K562 (cell line): ENCODE data around the gene NELFE. TPM values are rescaled to one million over a fixed set of nuclear protein-coding genes. Genes with fewer than 3 reads are reported as not detected.

Source experiments
- AFF1 ChIP-seq, 2 experiments: fragments of 450-650 bp; IDR thresholded peaks; 2 replicates each; pipeline ENCODE4 v1.6.1; 2018; ENCODE audit warnings: mild to moderate bottlenecking in 2 of 2, low read depth in 1 of 2; ENCODE audit not compliant: partially characterized antibody in 2 of 2
- COPS2 ChIP-seq: fragments of 450-650 bp; conservative IDR thresholded peaks from 2 replicates; pipeline ENCODE4 v1.6.1; 2016; ENCODE audit warnings: mild to moderate bottlenecking, moderate library complexity
- GATA2 ChIP-seq: sonication (generic); formaldehyde crosslinking; IDR thresholded peaks from 2 replicates; pipeline ENCODE4 v1.4.0; 2020; ENCODE audit warnings: mild to moderate bottlenecking, missing genetic modification reagents
- HLTF ChIP-seq: fragments of 450-650 bp; IDR thresholded peaks from 2 replicates; pipeline ENCODE4 v1.6.1; 2016
- MAFF ChIP-seq: IDR thresholded peaks from 2 replicates; pipeline ENCODE4 v1.6.1; 2012; ENCODE audit warnings: low read length, improper control_type of control experiment
- PRMT5 ChIP-seq: sonication (generic); formaldehyde crosslinking; IDR thresholded peaks from 2 replicates; pipeline ENCODE4 v1.5.0; 2020; ENCODE audit warnings: missing genetic modification reagents
- SAFB ChIP-seq: fragments of 200-400 bp; formaldehyde crosslinking; IDR thresholded peaks from 2 replicates; pipeline ENCODE4 v1.6.1; 2017; ENCODE audit warnings: low read depth, low read length, borderline replicate concordance
- SNAPC5 ChIP-seq: fragments of 250-450 bp; sonication (Bioruptor Pico); IDR thresholded peaks from 2 replicates; pipeline ENCODE4 v1.8.0; 2021; ENCODE audit warnings: moderate library complexity, mild to moderate bottlenecking, inconsistent platforms
- TEAD2 ChIP-seq: fragments of 450-650 bp; IDR thresholded peaks from 2 replicates; pipeline ENCODE4 v1.6.1; 2016; ENCODE audit warnings: missing genetic modification characterization, control low read depth, missing compliant biosample characterization
- ZC3H8 ChIP-seq: fragments of 450-650 bp; IDR thresholded peaks from 2 replicates; pipeline ENCODE4 v1.6.1; 2017
- ZNF184 ChIP-seq: sonication (generic); formaldehyde crosslinking; IDR thresholded peaks from 2 replicates; pipeline ENCODE4 v1.5.0; 2020; ENCODE audit warnings: missing genetic modification reagents
- polyA plus RNA-seq, 8 experiments: library from polyadenylated mRNA; depleted of rRNA in 4 of 8; stranded (reverse) in 5 of 8; unstranded in 3 of 8; fragments of >200 nt; fragmentation: Nextera tagmentation in 2 of 8; fragmentation: Illumina TruSeq in 1 of 8; extraction: Ambion mirVana in 2 of 8; extraction: Trizol in 1 of 8; gene quantifications; 2 replicates each; pipeline versions ENCODE4 v1.2.1 to v1.2.3, GENCODE V29; 2011 to 2014; ENCODE audit warnings: inconsistent platforms in 1 of 8, missing spikeins in 1 of 8
- total RNA-seq, 7 experiments: library from RNA; depleted of rRNA in 6 of 7; stranded (reverse); fragments of >200 nt in 6 of 7; fragmentation: Illumina TruSeq in 2 of 7; extraction: Trizol in 2 of 7; gene quantifications; 2 replicates each; pipeline versions ENCODE4 v1.2.1 to v1.2.3, GENCODE V29; 2011 to 2021; ENCODE audit warnings: low replicate concordance in 1 of 7
- TF ChIP-seq, protein P1 (sequence below): IDR thresholded peaks from 2 replicates; pipeline ENCODE4 v1.6.1; 2012; ENCODE audit warnings: low read depth, low read length, improper control_type of control experiment, borderline replicate concordance
- TF ChIP-seq, protein P2 (sequence below): fragments of 450-650 bp; IDR thresholded peaks from 2 replicates; pipeline ENCODE4 v1.6.1; 2016; ENCODE audit warnings: mild to moderate bottlenecking
- TF ChIP-seq, protein P3 (sequence below): IDR thresholded peaks from 3 replicates; pipeline ENCODE4 v1.6.1; 2011; ENCODE audit warnings: borderline replicate concordance, mild to moderate bottlenecking, moderate library complexity; ENCODE audit not compliant: insufficient read length; ENCODE audit errors: extremely low read depth

NELFE gene
- total and polyA plus RNA-seq, 9 of the 15 experiments (the other 6 are each of a cell fraction or from before 2014, with no cell fraction given) = 15.2 to 157 (median 91.5) TPM

DNA sequence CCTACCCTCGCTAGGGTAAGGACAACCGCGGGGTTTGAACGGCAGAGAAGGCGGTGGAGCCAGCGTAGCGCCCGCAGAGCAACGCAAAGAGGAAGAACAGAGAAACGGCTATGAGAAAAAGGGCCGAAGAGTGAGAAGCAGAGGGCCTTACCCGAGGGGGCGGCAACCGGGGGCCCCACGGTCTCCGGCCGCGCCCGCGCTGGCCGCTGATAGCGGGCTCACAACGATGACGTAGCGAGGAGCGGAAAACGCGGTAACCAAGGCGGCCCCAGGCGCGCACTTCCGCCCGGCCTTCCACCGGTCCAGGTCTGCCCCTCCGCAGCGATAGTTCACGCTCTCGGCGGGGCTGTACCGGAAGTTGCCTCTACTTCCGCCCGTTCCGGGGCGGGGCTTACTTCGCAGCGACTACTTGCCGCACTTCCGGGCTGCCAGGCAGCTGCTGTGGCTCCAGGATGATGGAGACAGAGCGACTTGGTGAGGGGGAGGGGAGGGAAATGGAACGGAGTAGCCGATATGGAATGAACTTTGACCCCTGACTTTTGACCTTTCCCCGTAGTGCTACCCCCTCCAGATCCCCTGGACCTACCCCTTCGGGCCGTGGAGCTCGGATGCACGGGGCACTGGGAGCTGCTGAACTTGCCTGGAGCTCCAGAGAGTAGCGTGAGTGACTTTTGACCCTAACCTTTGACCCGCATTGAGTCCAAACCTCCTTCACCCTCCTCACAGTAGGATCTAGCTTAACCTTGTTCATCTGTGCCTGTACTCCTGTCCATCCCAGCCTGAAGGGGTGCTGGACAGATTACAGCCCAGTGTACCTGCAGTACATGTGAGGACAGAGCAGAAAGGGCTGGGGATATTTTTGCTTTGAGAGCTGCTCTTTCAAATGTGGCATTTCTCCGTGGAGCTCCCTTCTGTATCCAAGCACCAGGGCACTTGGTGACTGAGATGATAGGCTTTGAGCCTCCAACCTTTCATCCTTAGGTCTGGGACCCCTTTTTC is at the start of gene NELFE, which contains the start of gene SKIC2 (continued):
- TF ChIP-seq, protein P1, sequence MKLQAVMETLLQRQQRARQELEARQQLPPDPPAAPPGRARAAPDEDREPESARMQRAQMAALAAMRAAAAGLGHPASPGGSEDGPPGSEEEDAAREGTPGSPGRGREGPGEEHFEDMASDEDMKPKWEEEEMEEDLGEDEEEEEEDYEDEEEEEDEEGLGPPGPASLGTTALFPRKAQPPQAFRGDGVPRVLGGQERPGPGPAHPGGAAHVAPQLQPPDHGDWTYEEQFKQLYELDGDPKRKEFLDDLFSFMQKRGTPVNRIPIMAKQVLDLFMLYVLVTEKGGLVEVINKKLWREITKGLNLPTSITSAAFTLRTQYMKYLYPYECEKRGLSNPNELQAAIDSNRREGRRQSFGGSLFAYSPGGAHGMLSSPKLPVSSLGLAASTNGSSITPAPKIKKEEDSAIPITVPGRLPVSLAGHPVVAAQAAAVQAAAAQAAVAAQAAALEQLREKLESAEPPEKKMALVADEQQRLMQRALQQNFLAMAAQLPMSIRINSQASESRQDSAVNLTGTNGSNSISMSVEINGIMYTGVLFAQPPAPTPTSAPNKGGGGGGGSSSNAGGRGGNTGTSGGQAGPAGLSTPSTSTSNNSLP = no peak
- TF ChIP-seq PRMT5 (CRISPR knock-in tag) (no peak), AFF1 (IDR thresholded peaks at IDR 0.05; ENCODE audit: low read depth in 1 of 2, partially characterized antibody in 2 of 2) (peak in 1 of 2 experiments; percentile 61), ZC3H8 (no peak), MAFF (no peak), ZNF184 (CRISPR knock-in tag) (no peak), SNAPC5 (no peak), TEAD2 (tag) (peak; percentile 40; the same call in 1 of the 2 replicates), HLTF (peak; percentile 97), GATA2 (CRISPR knock-in tag) (peak; percentile 38; the same call in 1 of the 2 replicates), SAFB (no peak), COPS2 (no peak)
- TF ChIP-seq, protein P2, sequence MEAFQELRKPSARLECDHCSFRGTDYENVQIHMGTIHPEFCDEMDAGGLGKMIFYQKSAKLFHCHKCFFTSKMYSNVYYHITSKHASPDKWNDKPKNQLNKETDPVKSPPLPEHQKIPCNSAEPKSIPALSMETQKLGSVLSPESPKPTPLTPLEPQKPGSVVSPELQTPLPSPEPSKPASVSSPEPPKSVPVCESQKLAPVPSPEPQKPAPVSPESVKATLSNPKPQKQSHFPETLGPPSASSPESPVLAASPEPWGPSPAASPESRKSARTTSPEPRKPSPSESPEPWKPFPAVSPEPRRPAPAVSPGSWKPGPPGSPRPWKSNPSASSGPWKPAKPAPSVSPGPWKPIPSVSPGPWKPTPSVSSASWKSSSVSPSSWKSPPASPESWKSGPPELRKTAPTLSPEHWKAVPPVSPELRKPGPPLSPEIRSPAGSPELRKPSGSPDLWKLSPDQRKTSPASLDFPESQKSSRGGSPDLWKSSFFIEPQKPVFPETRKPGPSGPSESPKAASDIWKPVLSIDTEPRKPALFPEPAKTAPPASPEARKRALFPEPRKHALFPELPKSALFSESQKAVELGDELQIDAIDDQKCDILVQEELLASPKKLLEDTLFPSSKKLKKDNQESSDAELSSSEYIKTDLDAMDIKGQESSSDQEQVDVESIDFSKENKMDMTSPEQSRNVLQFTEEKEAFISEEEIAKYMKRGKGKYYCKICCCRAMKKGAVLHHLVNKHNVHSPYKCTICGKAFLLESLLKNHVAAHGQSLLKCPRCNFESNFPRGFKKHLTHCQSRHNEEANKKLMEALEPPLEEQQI = no peak
- TF ChIP-seq, protein P3, sequence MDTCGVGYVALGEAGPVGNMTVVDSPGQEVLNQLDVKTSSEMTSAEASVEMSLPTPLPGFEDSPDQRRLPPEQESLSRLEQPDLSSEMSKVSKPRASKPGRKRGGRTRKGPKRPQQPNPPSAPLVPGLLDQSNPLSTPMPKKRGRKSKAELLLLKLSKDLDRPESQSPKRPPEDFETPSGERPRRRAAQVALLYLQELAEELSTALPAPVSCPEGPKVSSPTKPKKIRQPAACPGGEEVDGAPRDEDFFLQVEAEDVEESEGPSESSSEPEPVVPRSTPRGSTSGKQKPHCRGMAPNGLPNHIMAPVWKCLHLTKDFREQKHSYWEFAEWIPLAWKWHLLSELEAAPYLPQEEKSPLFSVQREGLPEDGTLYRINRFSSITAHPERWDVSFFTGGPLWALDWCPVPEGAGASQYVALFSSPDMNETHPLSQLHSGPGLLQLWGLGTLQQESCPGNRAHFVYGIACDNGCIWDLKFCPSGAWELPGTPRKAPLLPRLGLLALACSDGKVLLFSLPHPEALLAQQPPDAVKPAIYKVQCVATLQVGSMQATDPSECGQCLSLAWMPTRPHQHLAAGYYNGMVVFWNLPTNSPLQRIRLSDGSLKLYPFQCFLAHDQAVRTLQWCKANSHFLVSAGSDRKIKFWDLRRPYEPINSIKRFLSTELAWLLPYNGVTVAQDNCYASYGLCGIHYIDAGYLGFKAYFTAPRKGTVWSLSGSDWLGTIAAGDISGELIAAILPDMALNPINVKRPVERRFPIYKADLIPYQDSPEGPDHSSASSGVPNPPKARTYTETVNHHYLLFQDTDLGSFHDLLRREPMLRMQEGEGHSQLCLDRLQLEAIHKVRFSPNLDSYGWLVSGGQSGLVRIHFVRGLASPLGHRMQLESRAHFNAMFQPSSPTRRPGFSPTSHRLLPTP = no peak
